K562 (cell line): ENCODE results near the gene PDIA4. TPM values are rescaled to one million over a fixed set of nuclear protein-coding genes. Genes with fewer than 3 reads are reported as not detected.

Source experiments
- ATAC-seq: fragments of 200-7000 bp; cut with Tn5 transposase; 3 replicates; pipeline ENCODE4 v1.9.1; 2020; ENCODE audit warnings: moderate library complexity
- BruUV-seq: library from RNA; stranded (reverse); fragments of 400-500 nt; replicated peaks from 2 replicates; lab custom pipeline; 2021; lab: Mats Ljungman, UMichigan
- CTCF ChIA-PET: fragments of 300-600 bp; formaldehyde crosslinking; extraction: SDS; loops from one replicate; lab custom pipeline; 2021; ENCODE audit warnings: low intra/inter-chr PET ratio; lab: Yijun Ruan, JAX
- POLR2A ChIA-PET: fragments of 300-600, 350-650 bp; sonication (Branson Sonifier 250); formaldehyde crosslinking; extraction: SDS; loops from one replicate; lab custom pipeline; 2021; ENCODE audit warnings: antibody characterized with exemption, inconsistent platforms; lab: Yijun Ruan, JAX
- DNase-seq, 4 experiments: peaks; one replicate each; pipeline versions ENCODE4 v3.0.0 to v3.0.0-alpha.2; 2011 to 2018; ENCODE audit warnings: low spot score in 3 of 4, mixed read lengths in 3 of 4; ENCODE audit errors: extremely low read depth in 1 of 4
- FAIRE-seq: peaks from 2 replicates; lab custom pipeline; 2011; peaks lifted over from hg19 to GRCh38; lab: Jason Lieb, UNC
- H2AFZ ChIP-seq: 2 replicates; pipeline ENCODE4 v1.6.0; 2011; ENCODE audit warnings: low read depth, low read length, control low read depth, inconsistent platforms
- H3K27ac ChIP-seq: fragments of 200-600 bp; 3 replicates; pipeline ENCODE4 v1.8.0; 2011; ENCODE audit warnings: low read depth, mild to moderate bottlenecking, control low read depth, inconsistent platforms, low read length, moderate library complexity, mixed read lengths; ENCODE audit errors: extremely low read depth
- H3K27me3 ChIP-seq, 2 experiments: fragments of 300-600 bp in 1 of 2; 2 replicates in 1 of 2; 3 replicates in 1 of 2; pipeline versions ENCODE4 v1.6.0 to v1.8.0; 2011; ENCODE audit warnings: inconsistent platforms in 2 of 2, low read length in 2 of 2, mild to moderate bottlenecking in 1 of 2, mixed read lengths in 1 of 2, moderate library complexity in 1 of 2; ENCODE audit not compliant: control insufficient read depth in 2 of 2, insufficient read depth in 2 of 2
- H3K36me3 ChIP-seq: fragments of 300-600 bp; 3 replicates; pipeline ENCODE4 v1.8.0; 2011; ENCODE audit warnings: mild to moderate bottlenecking, low read length, inconsistent platforms; ENCODE audit not compliant: control insufficient read depth, insufficient read depth
- H3K4me1 ChIP-seq, 2 experiments: fragments of 200-600 bp in 1 of 2; replicated peaks in 1 of 2; 2 replicates in 1 of 2; 3 replicates in 1 of 2; pipeline versions ENCODE4 v1.5.1 to v1.8.0; 2011; ENCODE audit warnings: inconsistent platforms in 2 of 2, low read length in 2 of 2, mild to moderate bottlenecking in 1 of 2, mixed read lengths in 1 of 2, moderate library complexity in 1 of 2; ENCODE audit not compliant: control insufficient read depth in 2 of 2, insufficient read depth in 2 of 2
- H3K4me2 ChIP-seq: 2 replicates; pipeline ENCODE4 v1.6.1; 2011; ENCODE audit warnings: low read length, control low read depth, inconsistent platforms, mixed read lengths; ENCODE audit not compliant: insufficient read depth
- H3K4me3 ChIP-seq: fragments of 200-600 bp; sonication (generic), shearing (Covaris generic); 2 replicates; pipeline ENCODE4 v1.5.1; 2016; ENCODE audit warnings: control low read depth, inconsistent platforms
- H3K79me2 ChIP-seq: fragments of 200-600 bp; 3 replicates; pipeline ENCODE4 v1.8.0; 2011; ENCODE audit warnings: low read length, inconsistent platforms; ENCODE audit not compliant: control insufficient read depth, insufficient read depth
- H3K9ac ChIP-seq, 2 experiments: 2 replicates each; pipeline versions ENCODE4 v1.6.0 to v1.6.1; 2011; ENCODE audit warnings: low read depth in 2 of 2, low read length in 2 of 2, control low read depth in 1 of 2, inconsistent platforms in 1 of 2, mild to moderate bottlenecking in 1 of 2, mixed read lengths in 1 of 2; ENCODE audit not compliant: insufficient read depth in 1 of 2
- H3K9me1 ChIP-seq: one replicate; pipeline ENCODE4 v1.6.0; 2011; ENCODE audit warnings: inconsistent platforms, mild to moderate bottlenecking, low read length, moderate library complexity; ENCODE audit not compliant: control insufficient read depth, insufficient read depth
- H3K9me3 ChIP-seq: replicated peaks from 2 replicates; pipeline ENCODE4 v1.5.1; 2011; ENCODE audit warnings: low read depth, low read length, inconsistent platforms; ENCODE audit not compliant: control insufficient read depth, insufficient read depth
- H4K20me1 ChIP-seq: replicated peaks from 2 replicates; pipeline ENCODE4 v1.6.1; 2011; ENCODE audit warnings: low read length, inconsistent platforms, mixed read lengths; ENCODE audit not compliant: control insufficient read depth, insufficient read depth
- CBX5 ChIP-seq: IDR thresholded peaks from 2 replicates; pipeline ENCODE4 v1.6.1; 2014; ENCODE audit warnings: low read depth, borderline replicate concordance
- CTBP1 ChIP-seq: fragments of 450-650 bp; IDR thresholded peaks from 2 replicates; pipeline ENCODE4 v1.6.1; 2016; ENCODE audit warnings: borderline replicate concordance
- DIDO1 ChIP-seq: fragments of 450-650 bp; IDR thresholded peaks from 2 replicates; pipeline ENCODE4 v1.6.1; 2016; ENCODE audit warnings: low read depth, missing biosample characterization, missing genetic modification characterization
- FOXA3 ChIP-seq, 2 experiments: fragments of 450-650 bp in 1 of 2; sonication (generic) in 1 of 2; formaldehyde crosslinking; IDR thresholded peaks in 1 of 2; conservative IDR thresholded peaks in 1 of 2; 2 replicates each; pipeline versions ENCODE4 v1.4.0 to v1.8.0; 2020 to 2022; ENCODE audit warnings: mild to moderate bottlenecking in 2 of 2, missing genetic modification reagents in 1 of 2
- HIVEP1 ChIP-seq: fragments of 250-450 bp; sonication (Bioruptor Pico); IDR thresholded peaks from 2 replicates; pipeline ENCODE4 v1.4.0; 2020; ENCODE audit warnings: mild to moderate bottlenecking
- KAT7 ChIP-seq: sonication (generic); formaldehyde crosslinking; IDR thresholded peaks from 2 replicates; pipeline ENCODE4 v1.8.0; 2022; ENCODE audit warnings: missing genetic modification reagents, mild to moderate bottlenecking, borderline replicate concordance
- MCM5 ChIP-seq: fragments of 450-650 bp; IDR thresholded peaks from 2 replicates; pipeline ENCODE4 v1.6.1; 2016; ENCODE audit warnings: low read depth
- MIER1 ChIP-seq: fragments of 450-650 bp; IDR thresholded peaks from 2 replicates; pipeline ENCODE4 v1.6.1; 2016; ENCODE audit warnings: antibody characterized with exemption, mild to moderate bottlenecking, low read depth
- NCOA6 ChIP-seq: fragments of 450-650 bp; IDR thresholded peaks from 2 replicates; pipeline ENCODE4 v1.6.1; 2017; ENCODE audit warnings: mild to moderate bottlenecking
- NR4A1 ChIP-seq, 2 experiments: fragments of 250-450 bp in 1 of 2; fragments of 450-650 bp in 1 of 2; sonication (Bioruptor Pico) in 1 of 2; IDR thresholded peaks; 2 replicates each; pipeline versions ENCODE4 v1.4.0 to v1.6.1; 2016 to 2020; ENCODE audit warnings: mild to moderate bottlenecking in 2 of 2, missing compliant biosample characterization in 1 of 2, missing genetic modification characterization in 1 of 2, moderate library complexity in 1 of 2
- STAG1 ChIP-seq: sonication (generic); formaldehyde crosslinking; IDR thresholded peaks from 2 replicates; pipeline ENCODE4 v1.5.0; 2020; ENCODE audit warnings: missing genetic modification reagents, borderline replicate concordance
- TAL1 ChIP-seq: fragments of 450-650 bp; IDR thresholded peaks from 2 replicates; pipeline ENCODE4 v1.6.1; 2016; ENCODE audit warnings: mild to moderate bottlenecking
- ZFP30 ChIP-seq: fragments of 250-450 bp; sonication (Bioruptor Pico); IDR thresholded peaks from 2 replicates; pipeline ENCODE4 v1.8.0; 2022; ENCODE audit warnings: moderate library complexity, mild to moderate bottlenecking, inconsistent platforms, borderline replicate concordance
- ZKSCAN3 ChIP-seq: fragments of 250-450 bp; sonication (Bioruptor Pico); IDR thresholded peaks from 2 replicates; pipeline ENCODE4 v1.4.0; 2020
- ZNF324 ChIP-seq: fragments of 250-450 bp; sonication (Bioruptor Pico); IDR thresholded peaks from 2 replicates; pipeline ENCODE4 v1.4.0; 2020; ENCODE audit warnings: mild to moderate bottlenecking
- ZNF41 ChIP-seq: fragments of 250-450 bp; sonication (Bioruptor Pico); conservative IDR thresholded peaks from 2 replicates; pipeline ENCODE4 v1.4.0; 2020; ENCODE audit warnings: mild to moderate bottlenecking
- WGBS: fragments of 100-300 bp; shearing (Covaris generic); methylation state at CpG from one replicate; pipeline ENCODE4 v1.1.6; 2016; ENCODE audit warnings: low coverage, mixed read lengths; ENCODE audit not compliant: insufficient coverage; ENCODE audit errors: missing lambda C conversion rate; 5-methylcytosine and 5-hydroxymethylcytosine counted together
- in situ Hi-C: fragments of 300-500 bp; cut with MboI; formaldehyde crosslinking; loops from 4 replicates; pipeline ENCODE4 v1.15.0; 2018; ENCODE audit warnings: inconsistent platforms, mixed read lengths
- intact Hi-C: fragments of 100-400 bp; cut with micrococcal nuclease; formaldehyde crosslinking; loops from 2 replicates; pipeline ENCODE4 v1.14.2; 2022
- polyA plus RNA-seq, 8 experiments: library from polyadenylated mRNA; depleted of rRNA in 4 of 8; stranded (reverse) in 5 of 8; unstranded in 3 of 8; fragments of >200 nt; fragmentation: Nextera tagmentation in 2 of 8; fragmentation: Illumina TruSeq in 1 of 8; extraction: Ambion mirVana in 2 of 8; extraction: Trizol in 1 of 8; gene quantifications; 2 replicates each; pipeline versions ENCODE4 v1.2.1 to v1.2.3, GENCODE V29; 2011 to 2014; ENCODE audit warnings: inconsistent platforms in 1 of 8, missing spikeins in 1 of 8
- total RNA-seq, 7 experiments: library from RNA; depleted of rRNA in 6 of 7; stranded (reverse); fragments of >200 nt in 6 of 7; fragmentation: Illumina TruSeq in 2 of 7; extraction: Trizol in 2 of 7; gene quantifications; 2 replicates each; pipeline versions ENCODE4 v1.2.1 to v1.2.3, GENCODE V29; 2011 to 2021; ENCODE audit warnings: low replicate concordance in 1 of 7
- TF ChIP-seq, protein P1 (sequence below): sonication (generic); formaldehyde crosslinking; IDR thresholded peaks from 2 replicates; pipeline ENCODE4 v1.5.0; 2020; ENCODE audit warnings: missing genetic modification reagents
- TF ChIP-seq, protein P2 (sequence below): IDR thresholded peaks from 3 replicates; pipeline ENCODE4 v1.6.1; 2011; ENCODE audit warnings: borderline replicate concordance, mild to moderate bottlenecking; ENCODE audit not compliant: insufficient read length, insufficient read depth
- TF ChIP-seq, protein P3 (sequence below): sonication (generic); formaldehyde crosslinking; IDR thresholded peaks from 2 replicates; pipeline ENCODE4 v1.8.1; 2022; ENCODE audit warnings: missing genetic modification reagents

The PDIA4 gene
- total and polyA plus RNA-seq, 9 of the 15 experiments (the other 6 are each of a cell fraction or from before 2014, with no cell fraction given) = 9.1 to 175 (median 146) TPM

DNA sequence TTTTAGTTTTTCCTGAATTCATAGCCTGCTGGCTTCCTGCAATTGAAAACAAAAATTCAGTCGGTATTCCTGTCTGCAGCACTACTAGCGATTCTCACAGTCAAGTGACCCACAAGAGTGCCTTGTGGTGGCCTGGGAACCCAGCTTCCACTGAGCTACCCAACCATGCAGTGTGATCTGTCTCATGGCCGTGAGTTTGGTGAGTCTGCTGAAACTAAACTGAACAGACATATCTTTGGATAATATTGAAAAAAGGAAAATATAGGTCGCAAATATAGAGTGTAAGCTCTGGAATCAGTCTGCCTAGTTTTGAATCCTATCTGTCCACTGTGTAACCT lies 44.1 kb upstream of the PDIA4 start:
- Histone ChIP-seq H3K4me3 (no peak overlapping the region), H3K4me1 (peaks cover 0 to 12% of the 10 kb centered on the region in 2 experiments; a peak in 1 of 5 replicates), H3K27ac (no peak overlapping the region), H3K4me2 (no peak overlapping the region), H4K20me1 (no peaks in the 10 kb centered on the region)
- WGBS = 78% methylated on average over 4 of the region's 4 CpGs
- intact Hi-C loops = loop anchor here (10.0 kb wide), 1 partner anchor 498 kb away; no protein-coding TSS in a partner anchor
- no peak for DNase-seq
- ATAC-seq = no peak
- POLR2A ChIA-PET = interaction anchor here (1.2 kb wide), 1 partner anchor 160 kb away, joined by 7 read pairs; no protein-coding TSS in a partner anchor
- in situ Hi-C loops = no loop called here
- TF ChIP-seq MCM5 = no peak
- TF ChIP-seq ZFP30 (CRISPR knock-in tag) = no peak
- TF ChIP-seq STAG1 (CRISPR knock-in tag) = no peak
- TF ChIP-seq NR4A1 (CRISPR knock-in tag; IDR thresholded peaks at IDR 0.05) = no peak
- TF ChIP-seq NR4A1 (tag; IDR thresholded peaks at IDR 0.05) = no peak
- TF ChIP-seq FOXA3 (CRISPR knock-in tag; conservative IDR thresholded peaks at IDR 0.05 in 1 of 2, IDR thresholded peaks at IDR 0.05 in 1 of 2) = no peak
- no peak for TF ChIP-seq CTBP1
- TF ChIP-seq, protein P1, sequence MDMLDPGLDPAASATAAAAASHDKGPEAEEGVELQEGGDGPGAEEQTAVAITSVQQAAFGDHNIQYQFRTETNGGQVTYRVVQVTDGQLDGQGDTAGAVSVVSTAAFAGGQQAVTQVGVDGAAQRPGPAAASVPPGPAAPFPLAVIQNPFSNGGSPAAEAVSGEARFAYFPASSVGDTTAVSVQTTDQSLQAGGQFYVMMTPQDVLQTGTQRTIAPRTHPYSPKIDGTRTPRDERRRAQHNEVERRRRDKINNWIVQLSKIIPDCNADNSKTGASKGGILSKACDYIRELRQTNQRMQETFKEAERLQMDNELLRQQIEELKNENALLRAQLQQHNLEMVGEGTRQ (CRISPR knock-in tag) = no peak
- TF ChIP-seq CBX5 = no peak
- TF ChIP-seq, protein P2, sequence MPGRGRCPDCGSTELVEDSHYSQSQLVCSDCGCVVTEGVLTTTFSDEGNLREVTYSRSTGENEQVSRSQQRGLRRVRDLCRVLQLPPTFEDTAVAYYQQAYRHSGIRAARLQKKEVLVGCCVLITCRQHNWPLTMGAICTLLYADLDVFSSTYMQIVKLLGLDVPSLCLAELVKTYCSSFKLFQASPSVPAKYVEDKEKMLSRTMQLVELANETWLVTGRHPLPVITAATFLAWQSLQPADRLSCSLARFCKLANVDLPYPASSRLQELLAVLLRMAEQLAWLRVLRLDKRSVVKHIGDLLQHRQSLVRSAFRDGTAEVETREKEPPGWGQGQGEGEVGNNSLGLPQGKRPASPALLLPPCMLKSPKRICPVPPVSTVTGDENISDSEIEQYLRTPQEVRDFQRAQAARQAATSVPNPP = no peak
- TF ChIP-seq, protein P3, sequence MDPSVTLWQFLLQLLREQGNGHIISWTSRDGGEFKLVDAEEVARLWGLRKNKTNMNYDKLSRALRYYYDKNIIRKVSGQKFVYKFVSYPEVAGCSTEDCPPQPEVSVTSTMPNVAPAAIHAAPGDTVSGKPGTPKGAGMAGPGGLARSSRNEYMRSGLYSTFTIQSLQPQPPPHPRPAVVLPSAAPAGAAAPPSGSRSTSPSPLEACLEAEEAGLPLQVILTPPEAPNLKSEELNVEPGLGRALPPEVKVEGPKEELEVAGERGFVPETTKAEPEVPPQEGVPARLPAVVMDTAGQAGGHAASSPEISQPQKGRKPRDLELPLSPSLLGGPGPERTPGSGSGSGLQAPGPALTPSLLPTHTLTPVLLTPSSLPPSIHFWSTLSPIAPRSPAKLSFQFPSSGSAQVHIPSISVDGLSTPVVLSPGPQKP = no peak
- no peak for TF ChIP-seq MIER1
- TF ChIP-seq DIDO1 (tag) = no peak
- no peak for TF ChIP-seq TAL1
- TF ChIP-seq ZKSCAN3 (CRISPR knock-in tag) = no peak
- TF ChIP-seq HIVEP1 (CRISPR knock-in tag) = no peak
- no peak for TF ChIP-seq NCOA6
- TF ChIP-seq ZNF324 = no peak
- no peak for TF ChIP-seq ZNF41 (CRISPR knock-in tag)
- TF ChIP-seq KAT7 = no peak
- TF ChIP-seq, all 486 proteins: peak for 0
- no peaks in the 10 kb centered on the region for H3K9me1 ChIP-seq
- FAIRE-seq = no peak
- no TSS peak for BruUV-seq
- CTCF ChIA-PET = interaction anchor here (0.6 kb wide), 1 partner anchor 25 kb away, joined by 4 read pairs; no protein-coding TSS in a partner anchor
- H2AFZ ChIP-seq = no peak overlapping the region
- no peak overlapping the region for H3K9ac ChIP-seq
- no peaks in the 10 kb centered on the region for H3K9me3 ChIP-seq
- no peaks in the 10 kb centered on the region for H3K27me3 ChIP-seq
- H3K36me3 ChIP-seq = peaks cover 42% of the 10 kb centered on the region; the same call in 2 of the 3 replicates
- H3K79me2 ChIP-seq = no peaks in the 10 kb centered on the region
